H9 (cell line): ENCODE results near the gene LRRC55. TPM values are rescaled to one million over a fixed set of nuclear protein-coding genes. Genes with fewer than 3 reads are reported as not detected.

Source experiments
- DNase-seq: peaks from one replicate; pipeline ENCODE4 v3.0.0-alpha.2; 2017
- H2AFZ ChIP-seq: one replicate; pipeline ENCODE4 v1.6.1; 2013; ENCODE audit warnings: mild to moderate bottlenecking, low read length, control low read depth, moderate library complexity
- H2AK5ac ChIP-seq: 2 replicates; pipeline ENCODE4 v1.6.1; 2013; ENCODE audit warnings: low read length, control low read depth, mixed read lengths; ENCODE audit not compliant: insufficient read length
- H2BK120ac ChIP-seq: one replicate; pipeline ENCODE4 v1.6.1; 2013; ENCODE audit warnings: low read depth, mild to moderate bottlenecking, low read length, control low read depth, inconsistent platforms; ENCODE audit not compliant: poor library complexity, severe bottlenecking
- H2BK12ac ChIP-seq: 2 replicates; pipeline ENCODE4 v1.6.1; 2013; ENCODE audit warnings: low read length, control low read depth, mixed read lengths, low read depth; ENCODE audit not compliant: insufficient read length
- H2BK15ac ChIP-seq: 2 replicates; pipeline ENCODE4 v1.6.1; 2013; ENCODE audit warnings: low read depth, low read length, control low read depth
- H2BK20ac ChIP-seq: one replicate; pipeline ENCODE4 v1.6.1; 2013; ENCODE audit warnings: low read depth, mild to moderate bottlenecking, low read length, control low read depth, inconsistent platforms; ENCODE audit not compliant: poor library complexity, severe bottlenecking
- H2BK5ac ChIP-seq: 2 replicates; pipeline ENCODE4 v1.6.1; 2013; ENCODE audit warnings: low read length, control low read depth, mixed read lengths; ENCODE audit not compliant: insufficient read length
- H3K14ac ChIP-seq: 2 replicates; pipeline ENCODE4 v1.6.1; 2013; ENCODE audit warnings: low read length, control low read depth; ENCODE audit not compliant: insufficient read depth
- H3K18ac ChIP-seq: 2 replicates; pipeline ENCODE4 v1.6.1; 2013; ENCODE audit warnings: low read depth, mild to moderate bottlenecking, mixed read lengths, low read length, control low read depth; ENCODE audit not compliant: insufficient read length
- H3K23ac ChIP-seq: 2 replicates; pipeline ENCODE4 v1.6.1; 2013; ENCODE audit warnings: low read length, control low read depth, mixed read lengths, low read depth; ENCODE audit not compliant: insufficient read length
- H3K23me2 ChIP-seq: 2 replicates; pipeline ENCODE4 v1.6.1; 2013; ENCODE audit warnings: low read depth, mild to moderate bottlenecking, mixed read lengths, low read length, control low read depth; ENCODE audit not compliant: insufficient read length, poor library complexity, severe bottlenecking
- H3K27ac ChIP-seq: 2 replicates; pipeline ENCODE4 v1.5.1; 2013; ENCODE audit warnings: low read length, control low read depth, mixed read lengths, low read depth; ENCODE audit not compliant: insufficient read length
- H3K27me3 ChIP-seq: 2 replicates; pipeline ENCODE4 v1.6.1; 2013; ENCODE audit warnings: low read length, control low read depth, inconsistent platforms; ENCODE audit not compliant: insufficient read depth
- H3K4ac ChIP-seq: 2 replicates; pipeline ENCODE4 v1.6.1; 2013; ENCODE audit warnings: low read depth, mild to moderate bottlenecking, control low read depth, inconsistent platforms, low read length, moderate library complexity
- H3K4me1 ChIP-seq: 2 replicates; pipeline ENCODE4 v1.6.1; 2013; ENCODE audit warnings: low read length, control low read depth, inconsistent platforms; ENCODE audit not compliant: insufficient read depth
- H3K4me2 ChIP-seq: 2 replicates; pipeline ENCODE4 v1.6.1; 2013; ENCODE audit warnings: low read length, control low read depth, mixed read lengths; ENCODE audit not compliant: insufficient read length, insufficient read depth
- H3K56ac ChIP-seq: 2 replicates; pipeline ENCODE4 v1.6.1; 2013; ENCODE audit warnings: low read depth, mild to moderate bottlenecking, mixed read lengths, low read length, control low read depth; ENCODE audit not compliant: insufficient read length
- H3K79me1 ChIP-seq: 2 replicates; pipeline ENCODE4 v1.6.1; 2013; ENCODE audit warnings: low read depth, mild to moderate bottlenecking, moderate library complexity, low read length, control low read depth, inconsistent platforms; ENCODE audit not compliant: insufficient read depth, poor library complexity, severe bottlenecking
- H3K79me2 ChIP-seq: 2 replicates; pipeline ENCODE4 v1.6.1; 2013; ENCODE audit warnings: low read length, control low read depth, inconsistent platforms; ENCODE audit not compliant: insufficient read depth
- H3K9ac ChIP-seq: 2 replicates; pipeline ENCODE4 v1.6.1; 2013; ENCODE audit warnings: low read length, control low read depth, mixed read lengths; ENCODE audit not compliant: insufficient read length; ENCODE audit errors: extremely low read depth
- H3K9me3 ChIP-seq: one replicate; pipeline ENCODE4 v1.6.1; 2013; ENCODE audit warnings: low read depth, low read length, inconsistent platforms; ENCODE audit not compliant: control insufficient read depth
- H3T11ph ChIP-seq: one replicate; pipeline ENCODE4 v1.6.1; 2013; ENCODE audit warnings: mild to moderate bottlenecking, low read length, control low read depth, inconsistent platforms
- H4K20me1 ChIP-seq: one replicate; pipeline ENCODE4 v1.6.1; 2013; ENCODE audit not compliant: control insufficient read depth, insufficient read length, insufficient read depth
- H4K5ac ChIP-seq: 2 replicates; pipeline ENCODE4 v1.6.1; 2013; ENCODE audit warnings: low read depth, mild to moderate bottlenecking, mixed read lengths, low read length, control low read depth; ENCODE audit not compliant: insufficient read length
- H4K8ac ChIP-seq: replicated peaks from 2 replicates; pipeline ENCODE4 v1.6.1; 2013; ENCODE audit warnings: low read length, control low read depth, mixed read lengths, low read depth; ENCODE audit not compliant: insufficient read length
- H4K91ac ChIP-seq: 2 replicates; pipeline ENCODE4 v1.6.1; 2013; ENCODE audit warnings: low read depth, mild to moderate bottlenecking, moderate library complexity, mixed read lengths, low read length, control low read depth; ENCODE audit not compliant: insufficient read length
- H3K27ac Mint-ChIP-seq, 3 experiments: 2 replicates in 2 of 3; 3 replicates in 1 of 3; pipeline ENCODE4 v1.8.0; 2020 to 2021; ENCODE audit warnings: mixed read lengths in 3 of 3, mild to moderate bottlenecking in 1 of 3, moderate library complexity in 1 of 3
- H3K27me3 Mint-ChIP-seq: 2 replicates; pipeline ENCODE4 v1.8.0; 2021; ENCODE audit warnings: low read depth, mild to moderate bottlenecking, moderate library complexity, mixed read lengths
- H3K36me3 Mint-ChIP-seq, 3 experiments: 2 replicates in 2 of 3; 3 replicates in 1 of 3; pipeline ENCODE4 v1.8.0; 2020 to 2021; ENCODE audit warnings: low read depth in 3 of 3, mixed read lengths in 3 of 3; ENCODE audit not compliant: insufficient read depth in 1 of 3
- H3K4me1 Mint-ChIP-seq, 2 experiments: 2 replicates each; pipeline ENCODE4 v1.8.0; 2020; ENCODE audit warnings: mixed read lengths in 2 of 2
- H3K4me3 Mint-ChIP-seq, 2 experiments: 2 replicates in 1 of 2; 3 replicates in 1 of 2; pipeline ENCODE4 v1.8.0; 2020 to 2021; ENCODE audit warnings: mild to moderate bottlenecking in 2 of 2, mixed read lengths in 2 of 2, moderate library complexity in 1 of 2
- H3K9me3 Mint-ChIP-seq, 2 experiments: 2 replicates in 1 of 2; 3 replicates in 1 of 2; pipeline ENCODE4 v1.8.0; 2020; ENCODE audit warnings: mild to moderate bottlenecking in 2 of 2, mixed read lengths in 2 of 2, moderate library complexity in 1 of 2
- WGBS: extraction: QIAGEN DNeasy Blood & Tissue Kit; methylation state at CpG from one replicate; pipeline ENCODE4 v1.1.7; 2013; ENCODE audit warnings: missing lambda C conversion rate, low lambda C conversion rate, mixed read lengths; ENCODE audit not compliant: insufficient read length; ENCODE audit errors: extremely low coverage; 5-methylcytosine and 5-hydroxymethylcytosine counted together
- total RNA-seq: library from RNA; stranded (reverse); gene quantifications from 2 replicates; pipeline ENCODE4 v1.2.1, GENCODE V29; 2021
- TF ChIP-seq, protein P1 (sequence below): fragments of 200-600 bp; sonication (generic); conservative IDR thresholded peaks from 3 replicates; pipeline ENCODE4 v1.8.0; 2021; ENCODE audit warnings: antibody characterized with exemption, mild to moderate bottlenecking

LRRC55 gene
- total RNA-seq, 1 experiment from 2014 or later, result 1.0 TPM

DNA sequence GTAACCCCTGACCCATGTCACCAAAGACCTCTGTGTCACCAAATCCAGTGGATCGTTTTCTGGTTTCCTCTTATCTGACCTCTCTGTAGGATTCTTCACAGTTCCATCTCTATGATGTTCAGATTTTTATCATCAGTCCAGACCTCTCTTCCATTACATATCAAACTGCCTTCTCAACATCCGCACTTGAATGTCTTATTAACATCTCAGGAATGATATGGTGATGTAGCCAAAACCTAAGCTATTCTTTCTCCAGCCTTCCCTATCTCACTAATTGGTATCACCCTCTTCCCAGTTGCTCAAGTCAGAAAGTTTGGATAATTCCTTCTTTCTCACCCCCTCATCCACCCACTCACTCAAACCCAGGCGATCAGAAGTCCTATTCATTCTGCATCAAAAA, 41.8 kb downstream of the LRRC55 start:
- Histone ChIP-seq H4K91ac (no peak overlapping the region), H3K23ac (no peak overlapping the region), H2BK5ac (no peak overlapping the region), H3K4me1 (peaks cover 4% of the 10 kb centered on the region; the same call in 1 of the 2 replicates), H2AFZ (no peak overlapping the region), H2BK120ac (no peak overlapping the region), H4K8ac (no peak overlapping the region), H2BK15ac (no peak overlapping the region), H3K9ac (no peak overlapping the region), H3K4ac (no peak overlapping the region), H3K9me3 (no peaks in the 10 kb centered on the region), H3T11ph (no peak overlapping the region), H3K18ac (no peak overlapping the region), H2BK12ac (no peak overlapping the region), H4K5ac (no peak overlapping the region), H3K79me2 (no peaks in the 10 kb centered on the region), H3K23me2 (no peaks in the 10 kb centered on the region), H4K20me1 (no peaks in the 10 kb centered on the region), H3K27ac (no peak overlapping the region), H3K14ac (no peak overlapping the region), H2AK5ac (no peak overlapping the region), H3K4me2 (no peak overlapping the region), H3K56ac (no peak overlapping the region), H3K27me3 (no peaks in the 10 kb centered on the region), H2BK20ac (no peak overlapping the region), H3K79me1 (no peaks in the 10 kb centered on the region)
- Mint-ChIP-seq H3K27ac (no peak overlapping the region), H3K4me1 (peaks cover 0 to 8% of the 10 kb centered on the region in 2 experiments; a peak in 2 of 4 replicates), H3K36me3 (no peaks in the 10 kb centered on the region), H3K9me3 (no peaks in the 10 kb centered on the region), H3K27me3 (no peaks in the 10 kb centered on the region; the same call in none of the 2 replicates), H3K4me3 (no peak overlapping the region)
- WGBS, result no CpG with 5 or more reads among the region's 3 CpGs
- DNase-seq, result no peak
- TF ChIP-seq, protein P1, sequence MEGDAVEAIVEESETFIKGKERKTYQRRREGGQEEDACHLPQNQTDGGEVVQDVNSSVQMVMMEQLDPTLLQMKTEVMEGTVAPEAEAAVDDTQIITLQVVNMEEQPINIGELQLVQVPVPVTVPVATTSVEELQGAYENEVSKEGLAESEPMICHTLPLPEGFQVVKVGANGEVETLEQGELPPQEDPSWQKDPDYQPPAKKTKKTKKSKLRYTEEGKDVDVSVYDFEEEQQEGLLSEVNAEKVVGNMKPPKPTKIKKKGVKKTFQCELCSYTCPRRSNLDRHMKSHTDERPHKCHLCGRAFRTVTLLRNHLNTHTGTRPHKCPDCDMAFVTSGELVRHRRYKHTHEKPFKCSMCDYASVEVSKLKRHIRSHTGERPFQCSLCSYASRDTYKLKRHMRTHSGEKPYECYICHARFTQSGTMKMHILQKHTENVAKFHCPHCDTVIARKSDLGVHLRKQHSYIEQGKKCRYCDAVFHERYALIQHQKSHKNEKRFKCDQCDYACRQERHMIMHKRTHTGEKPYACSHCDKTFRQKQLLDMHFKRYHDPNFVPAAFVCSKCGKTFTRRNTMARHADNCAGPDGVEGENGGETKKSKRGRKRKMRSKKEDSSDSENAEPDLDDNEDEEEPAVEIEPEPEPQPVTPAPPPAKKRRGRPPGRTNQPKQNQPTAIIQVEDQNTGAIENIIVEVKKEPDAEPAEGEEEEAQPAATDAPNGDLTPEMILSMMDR, result no peak
